GM21576 (cell line): ENCODE data around the gene AATK.
"Not testable (repeated sequence)": the region's sequence is repeated elsewhere in the genome, so short reads cannot be mapped to it uniquely, and the experiment has no call there.

Source experiments
- ATAC-seq: cut with Tn5 transposase; IDR thresholded peaks from one replicate; pipeline ENCODE4 v1.9.1; 2021; ENCODE audit warnings: mild to moderate bottlenecking, moderate library complexity; ENCODE audit not compliant: unreplicated experiment

AATK gene

DNA sequence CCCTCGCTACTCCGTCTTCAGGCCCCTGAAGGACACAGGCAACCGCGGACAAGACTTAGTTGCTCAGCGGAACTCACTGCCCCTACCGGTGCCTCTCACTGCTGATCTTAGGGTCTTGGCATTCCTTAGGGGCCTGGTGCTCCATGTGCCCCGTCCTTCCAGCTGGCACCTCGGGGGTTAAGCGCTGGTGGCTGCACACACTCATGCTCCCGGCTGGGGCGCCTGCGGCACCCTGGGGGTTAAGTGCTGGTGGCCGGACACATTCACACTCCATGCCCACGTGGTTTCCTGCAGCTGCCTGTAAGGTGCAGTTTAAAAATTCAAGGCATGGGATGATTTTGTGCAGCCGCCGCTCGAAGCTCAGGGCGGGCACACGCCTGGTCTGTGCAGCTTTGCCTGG is 86.0 kb downstream of the AATK start:
- ATAC-seq, result no peak

DNA sequence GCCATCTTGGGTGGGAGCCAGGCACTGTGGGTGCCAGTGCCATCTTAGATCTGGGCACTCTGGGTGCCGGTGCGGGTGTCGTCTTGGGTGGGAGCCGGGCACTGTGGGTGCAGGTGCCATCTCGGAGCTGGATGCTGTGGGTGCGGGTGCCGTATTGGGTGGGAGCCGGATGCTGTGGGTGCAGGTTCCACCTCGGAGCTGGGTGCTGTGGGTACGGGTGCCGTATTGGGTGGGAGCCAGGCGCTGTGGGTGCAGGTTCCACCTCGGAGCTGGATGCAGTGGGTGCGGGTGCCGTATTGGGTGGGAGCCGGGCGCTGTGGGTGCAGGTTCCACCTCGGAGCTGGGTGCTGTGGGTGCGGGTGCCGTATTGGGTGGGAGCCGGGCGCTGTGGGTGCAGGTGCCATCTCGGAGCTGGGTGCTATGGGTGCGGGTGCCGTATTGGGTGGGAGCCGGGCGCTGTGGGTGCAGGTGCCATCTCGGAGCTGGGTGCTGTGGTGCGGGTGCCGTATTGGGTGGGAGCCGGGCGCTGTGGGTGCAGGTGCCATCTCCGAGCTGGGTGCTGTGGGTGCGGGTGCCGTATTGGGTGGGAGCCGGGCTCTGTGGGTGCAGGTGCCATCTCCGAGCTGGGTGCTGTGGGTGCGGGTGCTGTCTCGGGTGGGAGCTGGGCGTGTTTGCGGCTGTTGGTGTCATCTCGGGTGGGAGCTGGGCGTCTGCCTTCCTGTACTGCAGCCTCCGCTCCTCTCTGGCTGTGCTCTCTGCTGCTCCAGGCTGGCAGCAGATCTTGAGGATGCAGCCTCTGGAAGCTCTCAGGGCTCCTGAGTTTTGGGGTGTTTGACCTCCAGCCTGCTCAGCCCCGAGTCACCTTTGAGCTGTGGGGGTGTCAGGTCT is 87.8 kb downstream of the AATK start:
- ATAC-seq, result not testable (repeated sequence)

DNA sequence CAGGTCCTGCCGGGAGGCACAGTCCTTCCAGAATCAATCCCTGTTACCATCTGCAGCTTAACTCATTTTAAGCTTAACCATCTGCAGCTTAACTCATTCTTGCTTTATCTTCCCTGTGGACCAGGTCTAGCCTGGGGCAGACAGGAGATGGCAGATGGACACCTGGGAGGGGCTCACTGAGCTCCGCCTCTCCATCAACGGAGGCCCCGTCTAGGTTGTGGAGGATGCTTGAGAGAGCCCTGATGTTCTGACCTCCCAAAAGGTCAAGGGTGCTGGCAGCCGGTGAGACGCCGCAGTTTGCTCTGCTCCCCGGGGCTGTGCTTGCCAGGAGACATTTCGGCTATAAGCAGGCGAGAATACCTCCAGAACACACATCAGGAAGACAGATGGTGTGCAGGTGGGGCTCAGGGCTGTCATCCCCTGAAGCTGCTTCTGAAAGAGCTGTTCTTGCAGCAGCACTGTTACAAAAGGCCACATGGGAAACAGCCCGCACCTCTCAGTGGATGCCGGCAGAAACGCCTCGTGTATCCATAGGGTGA is 89.8 kb downstream of the AATK start:
- ATAC-seq, result no peak

DNA sequence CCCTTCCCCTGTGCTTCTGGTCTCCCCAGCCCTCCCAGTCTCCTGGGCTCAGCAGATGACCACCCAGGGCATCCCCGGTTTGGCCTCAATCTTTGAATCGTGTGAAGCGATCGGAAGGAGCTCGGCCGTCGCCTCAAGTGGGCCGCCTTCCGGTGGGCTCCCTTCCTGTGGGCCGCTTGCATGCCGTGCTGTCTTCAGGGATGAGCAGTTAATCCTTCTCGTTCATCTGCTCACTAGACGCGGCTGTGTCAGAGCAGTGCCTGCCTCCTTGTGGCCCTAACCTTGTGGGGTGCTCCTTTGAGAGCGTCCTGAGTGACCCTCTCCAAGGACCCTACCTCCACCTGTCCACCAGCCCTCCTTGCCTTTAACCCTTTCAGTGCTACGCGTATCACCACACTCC is 90.7 kb downstream of the AATK start:
- ATAC-seq, result no peak

DNA sequence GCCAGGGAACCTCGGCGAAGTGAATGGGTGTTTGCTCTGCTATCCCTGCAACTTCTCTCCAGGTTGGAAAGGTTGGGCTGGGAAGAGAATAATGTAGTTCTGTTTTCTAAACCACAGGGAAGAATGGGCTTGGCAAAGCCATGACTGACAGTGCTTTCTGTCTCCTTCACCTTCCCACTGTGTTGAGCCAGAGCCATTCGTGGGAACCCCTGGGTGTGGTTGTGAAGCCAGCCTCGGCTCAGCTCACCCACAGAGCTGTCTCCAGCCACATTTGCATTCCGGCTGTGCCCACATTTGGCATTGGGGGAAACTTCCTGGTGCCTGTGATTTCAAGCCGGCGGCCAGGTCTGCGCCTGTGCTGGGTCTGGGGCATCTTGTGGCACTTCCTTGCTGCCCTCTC is 91.1 kb downstream of the AATK start:
- ATAC-seq, result no peak

DNA sequence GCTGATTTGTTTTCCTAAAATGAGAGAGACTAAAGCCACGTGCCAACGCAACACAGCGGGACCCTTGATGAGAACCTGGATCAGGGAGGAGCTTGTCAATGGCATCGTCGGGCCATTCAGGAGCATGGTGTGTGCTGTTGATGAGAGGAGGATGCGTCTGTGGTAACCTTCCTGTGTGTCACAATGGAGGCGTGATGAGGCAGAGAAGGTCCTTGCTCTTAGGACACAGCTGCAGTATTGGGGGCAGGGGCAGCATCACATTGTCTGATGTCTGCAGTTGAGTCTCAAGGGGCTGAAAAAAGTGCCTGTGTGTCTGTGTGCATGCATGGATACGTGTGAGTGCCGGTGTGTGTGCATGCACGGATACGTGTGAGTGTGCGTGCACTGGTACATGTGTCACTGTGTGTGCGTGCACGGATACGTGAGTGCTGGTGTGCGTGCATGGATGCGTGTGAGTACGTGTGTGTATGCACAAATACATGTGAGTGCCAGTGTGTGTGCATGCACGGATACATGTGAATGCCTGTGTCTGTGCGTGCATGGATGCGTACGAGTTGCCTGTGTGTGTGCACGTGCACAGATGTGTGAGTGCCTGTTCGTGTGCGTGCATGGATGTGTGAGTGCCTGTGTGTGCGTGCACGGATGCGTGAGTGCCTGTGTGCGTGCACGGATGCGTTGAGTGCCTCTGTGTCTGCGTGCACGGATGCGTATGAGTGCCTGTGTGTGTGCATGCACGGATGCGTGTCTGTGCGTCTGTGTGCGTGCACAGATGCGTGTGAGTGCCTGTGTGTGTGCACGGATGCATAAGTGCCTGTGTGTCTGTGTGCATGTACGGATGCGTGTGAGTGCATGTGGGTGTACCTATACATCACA is 91.8 kb downstream of the AATK start:
- ATAC-seq, result no peak

DNA sequence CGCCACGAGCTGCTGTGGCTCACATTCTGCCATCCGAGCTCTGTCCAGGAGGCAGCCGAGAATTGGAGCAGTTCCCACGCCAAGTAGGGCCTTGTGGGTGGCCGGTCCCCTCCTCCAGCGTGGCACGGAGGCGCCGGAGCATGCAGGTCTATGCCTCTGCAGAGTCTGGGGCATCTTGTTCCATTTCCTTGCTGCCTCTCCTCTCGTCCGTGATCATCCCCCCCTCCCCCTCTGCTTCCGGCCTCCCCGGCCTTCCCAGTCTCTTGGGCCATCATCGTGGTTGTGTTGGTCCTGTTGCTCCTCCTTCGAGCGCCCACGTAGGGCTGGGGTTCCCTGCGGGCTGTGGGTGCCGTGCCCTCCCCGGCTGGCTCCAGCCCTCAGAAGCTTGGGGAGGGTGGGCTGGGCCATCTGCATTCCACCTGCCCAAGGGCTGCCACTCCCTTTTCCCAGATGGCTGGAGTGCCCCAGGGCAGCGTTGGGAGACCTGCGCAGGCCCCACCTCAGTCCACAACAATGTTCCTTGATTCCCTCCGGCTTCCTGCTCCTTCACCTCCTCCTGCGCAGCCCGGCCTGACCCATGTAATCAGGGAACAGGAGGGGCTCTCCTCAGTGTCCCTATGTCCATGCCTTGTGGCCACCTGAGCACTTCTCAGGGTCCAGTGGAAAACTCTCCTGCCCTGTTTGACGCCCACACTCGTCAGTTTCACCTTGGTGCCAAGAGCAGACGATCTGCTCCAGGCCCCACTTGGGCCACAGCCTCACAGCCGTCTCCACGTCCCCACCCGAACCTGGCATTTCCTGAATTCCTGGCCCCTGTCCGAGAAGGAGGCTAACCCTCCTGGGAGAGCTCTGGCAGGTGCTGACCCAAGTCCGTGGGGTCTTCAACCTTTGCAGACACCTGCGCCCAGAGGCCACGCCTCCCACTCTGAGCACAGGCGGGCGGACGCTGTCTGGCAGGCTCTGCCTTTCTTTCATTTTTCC is 94.0 kb downstream of the AATK start:
- ATAC-seq, result no peak

DNA sequence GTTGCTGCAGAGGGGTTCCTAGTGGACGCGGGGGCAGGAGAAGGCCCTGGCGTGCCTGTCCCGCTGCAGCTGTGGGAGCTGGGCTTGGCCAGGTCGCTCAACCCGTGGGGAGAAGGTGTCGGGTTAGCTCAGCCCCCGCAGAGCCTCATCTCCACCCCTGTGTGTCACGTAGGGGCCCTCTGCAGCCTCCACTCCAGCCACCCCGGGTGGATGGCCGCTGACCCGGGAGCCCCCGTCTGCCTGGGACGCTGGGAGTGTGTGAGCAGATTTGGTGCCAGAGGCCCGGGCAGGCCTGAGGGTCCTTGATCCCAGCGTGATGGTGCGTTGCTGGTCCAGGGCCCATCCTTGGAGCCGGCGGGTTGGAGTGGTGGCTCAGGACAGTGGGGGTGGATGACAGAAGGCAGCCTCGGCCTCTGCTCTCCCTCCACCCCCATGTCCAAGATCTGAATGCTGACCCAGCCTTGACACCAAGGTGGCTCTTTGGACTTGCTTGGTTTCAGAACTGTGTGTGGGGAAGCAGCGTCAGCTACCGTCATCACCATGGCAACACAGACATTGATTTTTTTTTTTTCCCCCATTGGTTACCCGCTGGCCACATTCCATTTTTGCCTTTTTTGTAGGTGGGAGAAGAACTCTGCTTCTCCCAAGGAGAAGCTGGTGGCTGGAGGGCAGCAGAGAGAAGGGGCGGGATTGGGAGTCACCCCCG is 95.3 kb downstream of the AATK start:
- ATAC-seq, result no peak

DNA sequence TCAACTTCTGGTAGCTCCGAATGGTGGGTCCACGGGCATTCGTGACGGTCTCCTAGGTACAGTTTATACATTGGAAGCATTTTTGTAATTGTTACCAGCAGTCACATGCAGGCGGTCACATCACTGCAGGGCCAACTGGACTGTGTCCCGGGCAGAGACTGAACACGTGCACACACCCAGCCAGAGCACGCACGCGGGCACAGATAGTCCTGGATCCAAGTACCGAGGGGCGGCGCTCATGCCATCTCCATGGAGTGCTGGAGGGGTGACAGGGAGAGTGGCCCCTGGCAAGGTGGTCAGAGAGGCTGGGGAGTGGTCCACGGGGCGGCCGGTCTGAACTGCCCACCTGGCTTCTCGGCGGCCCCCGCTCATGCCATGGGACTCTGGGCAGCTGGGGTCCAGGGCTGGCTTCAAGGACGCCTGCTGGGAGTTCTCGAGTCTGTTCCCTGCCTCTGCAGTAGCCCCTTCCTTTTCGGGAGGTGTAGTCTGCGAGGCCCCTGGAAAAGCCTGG is 96.8 kb downstream of the AATK start:
- no peak for ATAC-seq

DNA sequence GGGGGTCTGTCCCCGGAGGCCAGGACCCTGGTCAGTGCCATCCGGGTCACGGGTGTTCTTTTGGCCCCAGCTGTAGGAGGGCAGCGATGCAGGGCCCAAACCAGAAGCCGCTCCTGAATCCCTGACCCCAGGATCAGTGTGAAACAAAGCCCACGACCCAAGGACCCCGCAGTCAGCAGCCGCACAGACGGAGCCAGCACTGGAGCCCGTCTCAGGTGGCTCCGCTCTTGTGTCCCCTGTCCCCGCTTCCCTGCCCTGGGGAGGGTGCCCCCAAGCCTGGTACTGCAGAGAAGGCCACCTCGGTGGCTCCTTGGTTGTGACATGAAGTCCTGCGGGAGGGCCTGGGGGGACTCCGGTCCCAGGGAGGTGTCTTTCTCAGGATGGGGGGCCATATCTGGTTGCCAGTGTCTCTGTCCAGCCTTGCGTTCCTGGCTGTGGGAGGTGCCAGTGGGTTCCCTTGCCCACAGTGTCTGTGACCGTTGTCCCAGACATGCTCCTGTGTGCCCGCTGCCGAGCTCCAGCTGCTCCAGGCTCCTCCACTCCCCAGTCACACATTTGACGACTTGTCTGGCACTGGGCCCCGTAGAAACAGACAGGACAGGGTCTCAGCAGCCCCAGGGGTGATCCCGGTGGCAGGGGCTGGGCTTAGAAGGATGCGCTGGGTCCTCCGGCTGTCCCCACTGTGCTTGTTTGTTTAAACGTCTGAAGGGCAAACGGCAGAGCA is 97.4 kb downstream of the AATK start:
- no peak for ATAC-seq

DNA sequence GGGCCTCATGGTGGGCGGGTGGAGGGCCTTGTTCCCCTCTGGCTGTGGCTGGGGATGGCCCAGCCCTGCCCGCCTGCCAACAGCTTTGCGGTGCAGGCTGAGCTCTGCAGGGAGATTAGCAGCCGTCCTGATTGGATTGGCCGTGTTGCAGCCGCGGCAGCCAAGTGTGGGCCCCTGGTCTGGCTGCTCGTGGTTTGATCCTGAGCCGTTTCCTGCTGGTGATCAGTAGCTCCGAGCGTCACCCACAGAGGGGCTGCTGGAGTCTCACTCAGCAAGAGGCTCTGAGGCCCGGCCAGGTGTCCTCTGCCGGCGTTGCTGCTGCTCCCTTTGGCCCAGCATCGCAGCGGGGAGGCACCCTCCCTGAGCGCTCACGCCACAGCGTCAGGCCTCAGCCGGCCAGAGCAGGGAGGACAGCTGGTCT is 98.6 kb downstream of the AATK start:
- no peak for ATAC-seq
